K562 (cell line): ENCODE results near the gene GRHPR. TPM values are rescaled to one million over a fixed set of nuclear protein-coding genes. Genes with fewer than 3 reads are reported as not detected.

Experiments used
- CREM ChIP-seq: IDR thresholded peaks from 2 replicates; pipeline ENCODE4 v1.6.1; 2014; ENCODE audit warnings: antibody characterized with exemption, low read depth
- CTCF ChIP-seq, 3 experiments: IDR thresholded peaks in 2 of 3; conservative IDR thresholded peaks in 1 of 3; 2 replicates each; pipeline ENCODE4 v1.5.1; 2011 to 2012; ENCODE audit warnings: low read length in 3 of 3, mild to moderate bottlenecking in 3 of 3, control low read depth in 2 of 3, improper control_type of control experiment in 1 of 3, inconsistent platforms in 1 of 3, low read depth in 1 of 3, mixed read lengths in 1 of 3, moderate library complexity in 1 of 3; ENCODE audit not compliant: insufficient read depth in 2 of 3
- MTA3 ChIP-seq: fragments of 450-650 bp; formaldehyde crosslinking; IDR thresholded peaks from 2 replicates; pipeline ENCODE4 v1.6.1; 2017; ENCODE audit warnings: mild to moderate bottlenecking, borderline replicate concordance
- MYNN ChIP-seq, 2 experiments: sonication (generic); formaldehyde crosslinking in 1 of 2; IDR thresholded peaks; 2 replicates each; pipeline versions ENCODE4 v1.5.0 to v1.6.1; 2016 to 2020; ENCODE audit warnings: antibody characterized with exemption in 1 of 2, missing genetic modification reagents in 1 of 2
- REST ChIP-seq, 2 experiments: fragments of 450-650 bp; formaldehyde crosslinking in 1 of 2; IDR thresholded peaks; 2 replicates each; pipeline versions ENCODE4 v1.4.0 to v1.6.1; 2014 to 2020; ENCODE audit warnings: mild to moderate bottlenecking in 2 of 2, borderline replicate concordance in 1 of 2, low read depth in 1 of 2
- ZNF609 ChIP-seq: sonication (generic); formaldehyde crosslinking; IDR thresholded peaks from 2 replicates; pipeline ENCODE4 v1.8.1; 2023; ENCODE audit warnings: missing genetic modification reagents, mild to moderate bottlenecking, borderline replicate concordance
- polyA plus RNA-seq, 8 experiments: library from polyadenylated mRNA; depleted of rRNA in 4 of 8; stranded (reverse) in 5 of 8; unstranded in 3 of 8; fragments of >200 nt; fragmentation: Nextera tagmentation in 2 of 8; fragmentation: Illumina TruSeq in 1 of 8; extraction: Ambion mirVana in 2 of 8; extraction: Trizol in 1 of 8; gene quantifications; 2 replicates each; pipeline versions ENCODE4 v1.2.1 to v1.2.3, GENCODE V29; 2011 to 2014; ENCODE audit warnings: inconsistent platforms in 1 of 8, missing spikeins in 1 of 8
- total RNA-seq, 7 experiments: library from RNA; depleted of rRNA in 6 of 7; stranded (reverse); fragments of >200 nt in 6 of 7; fragmentation: Illumina TruSeq in 2 of 7; extraction: Trizol in 2 of 7; gene quantifications; 2 replicates each; pipeline versions ENCODE4 v1.2.1 to v1.2.3, GENCODE V29; 2011 to 2021; ENCODE audit warnings: low replicate concordance in 1 of 7

Gene GRHPR
- total and polyA plus RNA-seq, 9 of the 15 experiments (the other 6 are each of a cell fraction or from before 2014, with no cell fraction given): 38.9 to 144 (median 120) TPM

GRCh38 chr9:37415011-37415719, 7.3 kb upstream of the GRHPR start (continued):
- peak; percentile 53 for TF ChIP-seq REST (IDR thresholded peaks at IDR 0.05; ENCODE audit: borderline replicate concordance)
- no peak for TF ChIP-seq REST (CRISPR knock-in tag; IDR thresholded peaks at IDR 0.05; ENCODE audit: low read depth)
- peak; percentile 92 for TF ChIP-seq CREM
- TF ChIP-seq ZNF609: no peak
- TF ChIP-seq CTCF (IDR thresholded peaks at IDR 0.05 in 2 of 3, conservative IDR thresholded peaks at IDR 0.05 in 1 of 3; ENCODE audit: insufficient read depth in 2 of 3, low read depth in 1 of 3, low read length in 3 of 3): peak; percentile 86 to 98 (median 90)
- no peak for TF ChIP-seq MTA3
- TF ChIP-seq MYNN (IDR thresholded peaks at IDR 0.05): 0 out of 2 replicates have a peak, but pooled peaks have one; percentile 25
- TF ChIP-seq MYNN (CRISPR knock-in tag; IDR thresholded peaks at IDR 0.05): no peak
